A549 (cell line): ENCODE data around the gene SMC5. TPM values are rescaled to one million over a fixed set of nuclear protein-coding genes. Genes with fewer than 3 reads are reported as not detected.
"Not testable (repeated sequence)": the region's sequence is repeated elsewhere in the genome, so short reads cannot be mapped to it uniquely, and the experiment has no call there.

Experiments
- ATAC-seq, 2 experiments: fragments of 200-7000 bp in 1 of 2; fragments of >200 bp in 1 of 2; cut with Nextera tagmentation in 1 of 2; cut with Tn5 transposase in 1 of 2; 3 replicates each; pipeline versions ENCODE4 v1.8.0 to v1.9.1; 2018 to 2020; ENCODE audit warnings: mild to moderate bottlenecking in 1 of 2, moderate library complexity in 1 of 2
- CTCF ChIA-PET: fragments of 300-600 bp; sonication (Branson Sonifier 250); formaldehyde crosslinking; extraction: SDS; loops from one replicate; lab custom pipeline; 2021; ENCODE audit warnings: antibody characterized with exemption, inconsistent platforms; lab: Yijun Ruan, JAX
- POLR2A ChIA-PET: fragments of 350-600 bp; formaldehyde crosslinking; extraction: SDS; loops from one replicate; lab custom pipeline; 2021; ENCODE audit warnings: antibody characterized with exemption, inconsistent platforms; lab: Yijun Ruan, JAX
- DNase-seq, 2 experiments: peaks; one replicate each; pipeline versions ENCODE4 v3.0.0 to v3.0.0-alpha.2; 2011 to 2016; ENCODE audit warnings: low read depth in 1 of 2, low spot score in 1 of 2
- FAIRE-seq: peaks from 2 replicates; lab custom pipeline; 2011; peaks lifted over from hg19 to GRCh38; lab: Jason Lieb, UNC
- H3K27ac ChIP-seq, 2 experiments: fragments of >200 bp; sonication (Bioruptor Twin); formaldehyde crosslinking; 3 replicates each; pipeline ENCODE4 v1.5.1; 2016 to 2017
- H3K4me1 ChIP-seq: fragments of >200 bp; sonication (Bioruptor Twin); formaldehyde crosslinking; 3 replicates; pipeline ENCODE4 v1.6.1; 2016
- H3K4me2 ChIP-seq: fragments of >200 bp; sonication (Bioruptor Twin); formaldehyde crosslinking; 3 replicates; pipeline ENCODE4 v1.6.1; 2016
- H3K4me3 ChIP-seq: fragments of >200 bp; sonication (Bioruptor Twin); formaldehyde crosslinking; 3 replicates; pipeline ENCODE4 v1.5.1; 2016
- H3K9me3 ChIP-seq: fragments of >200 bp; sonication (Bioruptor Twin); formaldehyde crosslinking; 3 replicates; pipeline ENCODE4 v1.6.1; 2016
- ATOH8 ChIP-seq: fragments of 250-450 bp; sonication (Bioruptor Pico); IDR thresholded peaks from 2 replicates; pipeline ENCODE4 v1.5.0; 2020; ENCODE audit warnings: low read depth, mild to moderate bottlenecking, moderate library complexity
- CBX8 ChIP-seq: fragments of 200-600 bp; sonication (generic); IDR thresholded peaks from 2 replicates; pipeline ENCODE4 v1.6.1; 2016
- CEBPB ChIP-seq, 2 experiments: fragments of >200 bp in 1 of 2; sonication (Bioruptor Twin) in 1 of 2; formaldehyde crosslinking in 1 of 2; IDR thresholded peaks; 2 replicates each; pipeline ENCODE4 v1.6.1; 2012 to 2016
- CHD4 ChIP-seq: fragments of 200-600 bp; sonication (generic); IDR thresholded peaks from 2 replicates; pipeline ENCODE4 v1.6.1; 2016; ENCODE audit warnings: antibody characterized with exemption, mild to moderate bottlenecking, borderline replicate concordance
- ESRRA ChIP-seq: fragments of 150-350 bp; IDR thresholded peaks from 2 replicates; pipeline ENCODE4 v1.6.1; 2014; ENCODE audit warnings: mild to moderate bottlenecking, low read length, borderline replicate concordance
- GATA3 ChIP-seq: IDR thresholded peaks from 2 replicates; pipeline ENCODE4 v1.6.1; 2012; ENCODE audit warnings: borderline replicate concordance
- HOXA7 ChIP-seq: fragments of 250-450 bp; sonication (Bioruptor Pico); IDR thresholded peaks from 2 replicates; pipeline ENCODE4 v1.5.0; 2020; ENCODE audit warnings: mild to moderate bottlenecking, moderate library complexity
- HOXB13 ChIP-seq: fragments of 250-450 bp; sonication (Bioruptor Pico); IDR thresholded peaks from 2 replicates; pipeline ENCODE4 v1.5.0; 2020; ENCODE audit warnings: low read depth, mild to moderate bottlenecking, moderate library complexity
- JUNB ChIP-seq: fragments of >200 bp; sonication (Bioruptor Twin); formaldehyde crosslinking; IDR thresholded peaks from 2 replicates; pipeline ENCODE4 v1.6.1; 2016
- KDM5A ChIP-seq: fragments of 200-600 bp; sonication (generic); IDR thresholded peaks from 2 replicates; pipeline ENCODE4 v1.6.1; 2016; ENCODE audit warnings: antibody characterized with exemption, mild to moderate bottlenecking
- NFE2L2 ChIP-seq: fragments of 150-350 bp; conservative IDR thresholded peaks from 2 replicates; pipeline ENCODE4 v1.6.1; 2014; ENCODE audit warnings: low read length
- PHF8 ChIP-seq: fragments of 200-600 bp; sonication (generic); IDR thresholded peaks from 2 replicates; pipeline ENCODE4 v1.6.1; 2016; ENCODE audit warnings: low read depth, mild to moderate bottlenecking, antibody characterized with exemption, moderate library complexity, borderline replicate concordance
- RFX5 ChIP-seq: fragments of 450-650 bp; IDR thresholded peaks from 2 replicates; pipeline ENCODE4 v1.7.1; 2014; ENCODE audit warnings: antibody characterized with exemption, mild to moderate bottlenecking, moderate library complexity
- USF2 ChIP-seq: fragments of 450-650 bp; IDR thresholded peaks from 2 replicates; pipeline ENCODE4 v1.6.1; 2014; ENCODE audit warnings: antibody characterized with exemption
- ZC3H11A ChIP-seq: fragments of 450-650 bp; IDR thresholded peaks from 2 replicates; pipeline ENCODE4 v1.6.1; 2014; ENCODE audit warnings: antibody characterized with exemption, mild to moderate bottlenecking
- ZNF302 ChIP-seq: fragments of 250-450 bp; sonication (Bioruptor Pico); IDR thresholded peaks from 2 replicates; pipeline ENCODE4 v1.9.0; 2021; ENCODE audit warnings: inconsistent platforms, mild to moderate bottlenecking, moderate library complexity
- ZSCAN20 ChIP-seq: fragments of 250-450 bp; sonication (Bioruptor Pico); IDR thresholded peaks from 2 replicates; pipeline ENCODE4 v1.8.0; 2022; ENCODE audit warnings: mild to moderate bottlenecking, moderate library complexity
- WGBS: methylation state at CpG from one replicate; pipeline ENCODE4 v1.1.6; 2017; ENCODE audit errors: missing lambda C conversion rate; 5-methylcytosine and 5-hydroxymethylcytosine counted together
- polyA plus RNA-seq, 4 experiments: library from polyadenylated mRNA; depleted of rRNA in 3 of 4; stranded (reverse); fragments of >200 nt; fragmentation: RNase III in 1 of 4; extraction: RNeasy Plus Mini Kit Qiagen cat#74134 plus additional on column Dnase treatment in 1 of 4; gene quantifications; 2 replicates in 3 of 4; 3 replicates in 1 of 4; pipeline ENCODE4 v1.2.3, GENCODE V29; 2011 to 2017

Gene SMC5
- polyA plus RNA-seq, 2 of the 4 experiments (the other 2 are of a cell fraction), result 17.4 to 28.0 TPM

GRCh38 chr9:70318002-70318401 lies 59.2 kb downstream of the SMC5 start:
- DNase-seq (peak in 1 of 2 experiments; percentile 13), FAIRE-seq (no peak), ATAC-seq (peak in 1 of 2 experiments; percentile 75; a peak in 3 of 6 replicates)
- H3K27ac ChIP-seq, result no peak overlapping the region
- WGBS, result 86% methylated on average over 6 of the region's 6 CpGs
- ChIA-PET CTCF (interaction anchor here (1.2 kb wide), 1 partner anchor 284 kb away, joined by 3 read pairs; no protein-coding TSS in a partner anchor), POLR2A (no interaction called here)
- H3K4me2 ChIP-seq, result no peak overlapping the region
- no peak overlapping the region for H3K4me3 ChIP-seq
- no peaks in the 10 kb centered on the region for H3K4me1 ChIP-seq
- no peaks in the 10 kb centered on the region for H3K9me3 ChIP-seq
- TF ChIP-seq ESRRA (no peak), ATOH8 (no peak), PHF8 (no peak), ZSCAN20 (CRISPR knock-in tag) (no peak), CBX8 (no peak), GATA3 (no peak), ZNF302 (CRISPR knock-in tag) (no peak), USF2 (no peak)

- POLR2A ChIA-PET, result no interaction called here
- CTCF ChIA-PET, result interaction anchor here (1.6 kb wide), 1 partner anchor 47 kb away, joined by 3 read pairs; no protein-coding TSS in a partner anchor
- FAIRE-seq (no peak), DNase-seq (no peak), ATAC-seq (no peak)
- TF ChIP-seq ZSCAN20 (CRISPR knock-in tag), result no peak
- peak; percentile 93 to 94 for TF ChIP-seq CEBPB (IDR thresholded peaks at IDR 0.05)
- Histone ChIP-seq H3K4me2 (no peak overlapping the region), H3K27ac (no peak overlapping the region), H3K4me1 (no peaks in the 10 kb centered on the region), H3K9me3 (no peaks in the 10 kb centered on the region), H3K4me3 (no peak overlapping the region)
- 79% methylated on average over 4 of the region's 4 CpGs for whole genome bisulfite sequencing
These were observed 63.3 kb downstream of the SMC5 start for GRCh38 chr9:70322096-70322495.

- ATAC-seq (no peak), DNase-seq (no peak), FAIRE-seq (no peak)
- no peak overlapping the region for H3K4me2 ChIP-seq
- no peaks in the 10 kb centered on the region for H3K4me1 ChIP-seq
- H3K27ac ChIP-seq, result no peak overlapping the region
- H3K4me3 ChIP-seq, result no peak overlapping the region
- peaks cover 6% of the 10 kb centered on the region; the same call in 1 of the 3 replicates for H3K9me3 ChIP-seq
- CTCF ChIA-PET, result interaction anchor here (1.9 kb wide), 1 partner anchor 277 kb away, joined by 5 read pairs; no protein-coding TSS in a partner anchor
- TF ChIP-seq ZSCAN20 (CRISPR knock-in tag), result no peak
- TF ChIP-seq ATOH8, result no peak
- TF ChIP-seq ZC3H11A, result no peak
- TF ChIP-seq JUNB, result no peak
- TF ChIP-seq HOXA7 (CRISPR knock-in tag), result no peak
- no peak for TF ChIP-seq CHD4
- no peak for TF ChIP-seq KDM5A
- TF ChIP-seq RFX5, result no peak
- TF ChIP-seq ESRRA, result no peak
- no peak for TF ChIP-seq HOXB13 (CRISPR knock-in tag)
- no peak for TF ChIP-seq NFE2L2
- WGBS, result 84% methylated on average over 3 of the region's 3 CpGs
- POLR2A ChIA-PET, result no interaction called here
These were observed 66.2 kb downstream of the SMC5 start for GRCh38 chr9:70324963-70325362.

GRCh38 chr9:70328625-70329024 lies 69.8 kb downstream of the SMC5 start:
- POLR2A ChIA-PET, DNase-seq, H3K4me2 ChIP-seq, FAIRE-seq, H3K4me1 ChIP-seq, CTCF ChIA-PET, H3K4me3 ChIP-seq, H3K9me3 ChIP-seq, H3K27ac ChIP-seq, ATAC-seq: not testable (repeated sequence)
- WGBS, result 100% methylated on average over 3 of the region's 4 CpGs
